Measurements from ENCODE around the gene TASP1.

TASP1 gene

DNA sequence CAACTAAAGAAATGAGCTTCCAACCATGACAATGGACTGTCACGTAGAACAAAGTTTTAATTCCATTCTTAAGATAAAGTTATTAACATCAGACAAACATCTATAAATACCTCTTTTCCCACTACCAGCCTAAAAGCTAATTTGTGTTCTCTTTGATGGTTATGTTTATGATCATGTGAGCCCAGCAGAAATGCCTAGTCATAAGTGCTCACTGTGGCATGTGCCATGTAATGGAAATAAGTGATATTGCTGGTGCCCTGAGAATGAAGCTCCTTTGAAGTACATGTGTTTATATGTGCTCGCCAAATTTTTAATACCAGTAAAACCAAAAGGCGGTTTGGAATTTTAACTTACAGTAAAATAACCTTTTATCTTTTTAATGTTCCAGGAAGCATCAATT, 211.9 kb downstream of the TASP1 start:
- ChIA-PET CTCF (no interaction called here), POLR2A (no interaction called here)
- no peak for TF ChIP-seq CTBP1 (IDR thresholded peaks at IDR 0.05; ENCODE audit: borderline replicate concordance)
- no peak for TF ChIP-seq NFRKB (IDR thresholded peaks at IDR 0.05)
- TF ChIP-seq ZNF384 (IDR thresholded peaks at IDR 0.05): no peak
- TF ChIP-seq L3MBTL2 (conservative IDR thresholded peaks at IDR 0.05): no peak
- TF ChIP-seq HDGF (IDR thresholded peaks at IDR 0.05; ENCODE audit: borderline replicate concordance): no peak
- no peak for TF ChIP-seq ARNT (IDR thresholded peaks at IDR 0.05)
- TF ChIP-seq SUZ12 (IDR thresholded peaks at IDR 0.05): no peak
- TF ChIP-seq, protein P1, sequence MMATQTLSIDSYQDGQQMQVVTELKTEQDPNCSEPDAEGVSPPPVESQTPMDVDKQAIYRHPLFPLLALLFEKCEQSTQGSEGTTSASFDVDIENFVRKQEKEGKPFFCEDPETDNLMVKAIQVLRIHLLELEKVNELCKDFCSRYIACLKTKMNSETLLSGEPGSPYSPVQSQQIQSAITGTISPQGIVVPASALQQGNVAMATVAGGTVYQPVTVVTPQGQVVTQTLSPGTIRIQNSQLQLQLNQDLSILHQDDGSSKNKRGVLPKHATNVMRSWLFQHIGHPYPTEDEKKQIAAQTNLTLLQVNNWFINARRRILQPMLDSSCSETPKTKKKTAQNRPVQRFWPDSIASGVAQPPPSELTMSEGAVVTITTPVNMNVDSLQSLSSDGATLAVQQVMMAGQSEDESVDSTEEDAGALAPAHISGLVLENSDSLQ (IDR thresholded peaks at IDR 0.05): no peak
- TF ChIP-seq FOXK2 (IDR thresholded peaks at IDR 0.05): no peak
- no peak for TF ChIP-seq SP1 (IDR thresholded peaks at IDR 0.05)
- TF ChIP-seq FOXM1 (IDR thresholded peaks at IDR 0.05; ENCODE audit: borderline replicate concordance): no peak
- no peak for TF ChIP-seq TARDBP (IDR thresholded peaks at IDR 0.05)
- no peak for DNase-seq (ENCODE audit: extremely low spot score)

- POLR2A ChIA-PET: no interaction called here
- DNase-seq (ENCODE audit: extremely low spot score): no peak
- CTCF ChIA-PET: no interaction called here
These were observed 213.2 kb downstream of the TASP1 start for GRCh38 chr20:13425381-13426135.

DNA sequence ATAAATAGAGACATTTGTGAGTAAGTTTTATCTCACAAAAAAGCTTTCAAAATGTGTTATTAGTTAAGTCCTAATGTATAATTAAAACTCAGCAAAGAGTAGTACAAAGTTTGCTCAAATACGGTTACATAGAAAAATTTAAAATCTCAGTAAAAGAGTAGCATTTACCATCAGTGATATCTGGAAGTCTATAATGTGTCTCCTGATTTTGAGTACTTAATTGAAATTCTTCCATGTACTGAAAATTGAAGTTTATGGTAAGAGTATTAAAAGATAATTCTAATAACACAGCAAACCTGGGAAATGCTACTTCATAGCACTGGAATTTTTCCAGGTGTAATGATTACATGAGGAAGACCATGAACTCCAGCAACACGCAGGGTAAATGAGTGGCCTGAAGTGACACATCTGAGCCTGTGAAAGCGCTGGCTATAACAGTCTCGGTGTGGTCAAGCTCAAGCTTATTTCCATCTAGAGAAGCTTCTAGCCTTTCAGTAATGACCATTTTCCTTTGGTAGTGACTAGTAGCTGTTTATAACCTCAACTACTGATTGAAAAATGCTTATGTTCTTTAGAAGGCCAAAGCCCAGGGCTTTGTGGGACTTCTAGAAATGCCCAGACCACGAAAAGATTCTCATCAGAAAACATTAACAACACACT, 214.4 kb downstream of the TASP1 start:
- ChIA-PET CTCF (no interaction called here), POLR2A (no interaction called here)
- TF ChIP-seq, protein P1 (IDR thresholded peaks at IDR 0.05): no peak
- TF ChIP-seq LEF1 (IDR thresholded peaks at IDR 0.05; ENCODE audit: borderline replicate concordance) (no peak), ZNF384 (IDR thresholded peaks at IDR 0.05) (no peak), L3MBTL2 (conservative IDR thresholded peaks at IDR 0.05) (no peak), CTBP1 (IDR thresholded peaks at IDR 0.05; ENCODE audit: borderline replicate concordance) (no peak), ARNT (IDR thresholded peaks at IDR 0.05) (no peak), HDGF (IDR thresholded peaks at IDR 0.05; ENCODE audit: borderline replicate concordance) (no peak), NFRKB (IDR thresholded peaks at IDR 0.05) (no peak), SUZ12 (IDR thresholded peaks at IDR 0.05) (no peak), ELF4 (IDR thresholded peaks at IDR 0.05) (no peak)
- no peak for DNase-seq (ENCODE audit: extremely low spot score)

More at GRCh38 chr20:13425381-13426135, 213.2 kb downstream of the TASP1 start:
- TF ChIP-seq BHLHE40 (IDR thresholded peaks at IDR 0.05; ENCODE audit: borderline replicate concordance) (no peak), CTBP1 (IDR thresholded peaks at IDR 0.05; ENCODE audit: borderline replicate concordance) (no peak), LEF1 (IDR thresholded peaks at IDR 0.05; ENCODE audit: borderline replicate concordance) (no peak), NFRKB (IDR thresholded peaks at IDR 0.05) (no peak), FOXA1 (IDR thresholded peaks at IDR 0.05) (no peak), HDGF (IDR thresholded peaks at IDR 0.05; ENCODE audit: borderline replicate concordance) (no peak)

GRCh38 chr20:13423472-13424173, 215.1 kb downstream of the TASP1 start:
- no peak for DNase-seq (ENCODE audit: extremely low spot score)
- TF ChIP-seq CTBP1 (IDR thresholded peaks at IDR 0.05; ENCODE audit: borderline replicate concordance): no peak
- no peak for TF ChIP-seq SUZ12 (IDR thresholded peaks at IDR 0.05)
- no peak for TF ChIP-seq FOXA1 (IDR thresholded peaks at IDR 0.05)
- no peak for TF ChIP-seq FOXK2 (IDR thresholded peaks at IDR 0.05)
- TF ChIP-seq SP1 (IDR thresholded peaks at IDR 0.05): no peak
- CTCF ChIA-PET: no interaction called here
- POLR2A ChIA-PET: no interaction called here

- no peak for DNase-seq (ENCODE audit: extremely low spot score)
- ChIA-PET POLR2A (no interaction called here), CTCF (no interaction called here)
- no peak for TF ChIP-seq TARDBP (IDR thresholded peaks at IDR 0.05)
These were observed 216.1 kb downstream of the TASP1 start for GRCh38 chr20:13422637-13423036.

GRCh38 chr20:13420625-13421024, 218.1 kb downstream of the TASP1 start:
- TF ChIP-seq BHLHE40 (IDR thresholded peaks at IDR 0.05; ENCODE audit: borderline replicate concordance): no peak
- DNase-seq (ENCODE audit: extremely low spot score): no peak
- ChIA-PET POLR2A (no interaction called here), CTCF (no interaction called here)

DNA sequence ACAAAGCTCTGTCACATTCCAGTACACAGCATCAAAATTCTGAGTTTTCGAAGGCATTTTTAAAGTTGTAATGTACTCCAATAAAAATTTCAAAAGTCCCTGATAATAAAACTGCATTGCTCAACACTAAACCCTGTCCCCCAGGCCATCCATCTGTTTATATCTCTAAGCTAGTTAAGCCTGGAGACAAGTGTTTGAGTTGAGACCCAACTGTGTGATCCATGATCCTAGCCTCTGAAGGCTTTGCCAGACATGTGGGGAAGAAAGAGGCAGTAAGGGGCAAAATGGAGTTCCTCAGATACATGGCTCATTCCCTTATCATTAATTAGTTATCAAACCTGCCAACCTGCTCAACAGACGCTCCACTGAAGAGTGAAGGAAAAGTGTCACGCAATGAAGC, 219.3 kb downstream of the TASP1 start:
- TF ChIP-seq NFRKB (IDR thresholded peaks at IDR 0.05) (no peak), ZNF384 (IDR thresholded peaks at IDR 0.05) (no peak), SP1 (IDR thresholded peaks at IDR 0.05) (no peak), LEF1 (IDR thresholded peaks at IDR 0.05; ENCODE audit: borderline replicate concordance) (no peak), CTBP1 (IDR thresholded peaks at IDR 0.05; ENCODE audit: borderline replicate concordance) (no peak), FOXA1 (IDR thresholded peaks at IDR 0.05) (no peak), TARDBP (IDR thresholded peaks at IDR 0.05) (no peak), HDGF (IDR thresholded peaks at IDR 0.05; ENCODE audit: borderline replicate concordance) (no peak), ARNT (IDR thresholded peaks at IDR 0.05) (no peak), SUZ12 (IDR thresholded peaks at IDR 0.05) (no peak), FOXM1 (IDR thresholded peaks at IDR 0.05; ENCODE audit: borderline replicate concordance) (no peak), ELF4 (IDR thresholded peaks at IDR 0.05) (no peak)
- DNase-seq (ENCODE audit: extremely low spot score): no peak
- ChIA-PET CTCF (no interaction called here), POLR2A (no interaction called here)

Measured in HEK293T (cell line).